Body of pancreas (tissue), 4 donors: ENCODE data around the gene LPP.

ENCODE experiments used
- POLR2A ChIP-seq, 3 donors: fragments of 450-650 bp; IDR thresholded peaks; one replicate each; pipeline ENCODE4 v1.6.1; 2016; ENCODE audit warnings: antibody characterized with exemption in 3 of 3, mild to moderate bottlenecking in 2 of 3
- TF ChIP-seq, protein P1 (sequence below), 7 experiments: fragments of 450-650 bp in 4 of 7; fragments of 200-600 bp in 3 of 7; sonication (generic) in 3 of 7; IDR thresholded peaks; one replicate each; pipeline ENCODE4 v1.5.1; 2016 to 2019; ENCODE audit warnings: antibody characterized with exemption in 7 of 7

DNA sequence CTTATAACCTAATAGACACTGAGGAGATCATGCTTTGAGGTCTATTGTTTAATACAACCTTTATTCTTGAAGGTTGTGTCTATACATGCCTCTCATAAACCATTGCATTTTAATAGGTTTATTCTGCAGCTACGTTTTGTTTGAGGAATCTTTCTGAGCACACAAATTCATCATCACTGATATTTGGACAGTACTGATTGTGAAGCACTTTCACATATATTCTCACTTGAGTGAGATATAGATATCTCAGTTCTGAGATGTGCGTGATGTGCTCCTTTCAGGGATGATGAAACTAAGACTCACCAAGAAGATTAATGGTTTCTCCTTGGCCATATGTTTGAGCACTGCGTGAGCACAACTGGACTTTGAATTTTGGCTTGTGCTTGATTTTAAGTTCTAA is 374.4 kb downstream of the LPP start:
- no peak for TF ChIP-seq POLR2A (IDR thresholded peaks at IDR 0.05)
- TF ChIP-seq, protein P1, sequence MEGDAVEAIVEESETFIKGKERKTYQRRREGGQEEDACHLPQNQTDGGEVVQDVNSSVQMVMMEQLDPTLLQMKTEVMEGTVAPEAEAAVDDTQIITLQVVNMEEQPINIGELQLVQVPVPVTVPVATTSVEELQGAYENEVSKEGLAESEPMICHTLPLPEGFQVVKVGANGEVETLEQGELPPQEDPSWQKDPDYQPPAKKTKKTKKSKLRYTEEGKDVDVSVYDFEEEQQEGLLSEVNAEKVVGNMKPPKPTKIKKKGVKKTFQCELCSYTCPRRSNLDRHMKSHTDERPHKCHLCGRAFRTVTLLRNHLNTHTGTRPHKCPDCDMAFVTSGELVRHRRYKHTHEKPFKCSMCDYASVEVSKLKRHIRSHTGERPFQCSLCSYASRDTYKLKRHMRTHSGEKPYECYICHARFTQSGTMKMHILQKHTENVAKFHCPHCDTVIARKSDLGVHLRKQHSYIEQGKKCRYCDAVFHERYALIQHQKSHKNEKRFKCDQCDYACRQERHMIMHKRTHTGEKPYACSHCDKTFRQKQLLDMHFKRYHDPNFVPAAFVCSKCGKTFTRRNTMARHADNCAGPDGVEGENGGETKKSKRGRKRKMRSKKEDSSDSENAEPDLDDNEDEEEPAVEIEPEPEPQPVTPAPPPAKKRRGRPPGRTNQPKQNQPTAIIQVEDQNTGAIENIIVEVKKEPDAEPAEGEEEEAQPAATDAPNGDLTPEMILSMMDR (IDR thresholded peaks at IDR 0.05), result no peak
